A673 (cell line): ENCODE results near the gene TENM3. TPM values are rescaled to one million over a fixed set of nuclear protein-coding genes. Genes with fewer than 3 reads are reported as not detected.
A peak's percentile ranks its signal among the peaks of the same experiment; 100 is the strongest.

ENCODE experiments used
- BruUV-seq: library from RNA; stranded (reverse); fragments of 400-500 nt; replicated peaks from 2 replicates; lab custom pipeline; 2021; lab: Mats Ljungman, UMichigan
- CTCF ChIA-PET: fragments of 300-600 bp; sonication (Branson Sonifier 250); formaldehyde crosslinking; loops from one replicate; lab custom pipeline; 2022; ENCODE audit warnings: antibody characterized with exemption; lab: Charles Lee
- POLR2A ChIA-PET: fragments of 300-600 bp; sonication (Branson Sonifier 250); formaldehyde crosslinking; loops from one replicate; lab custom pipeline; 2022; ENCODE audit warnings: antibody characterized with exemption; ENCODE audit not compliant: low non-redundant PET; lab: Charles Lee
- DNase-seq: peaks from one replicate; pipeline ENCODE4 v3.0.0-alpha.2; 2015; ENCODE audit warnings: low spot score
- H3K27ac ChIP-seq: fragments of 200-600 bp; sonication (generic); 2 replicates; pipeline ENCODE4 v1.5.1; 2016; ENCODE audit warnings: mixed run types, low read depth, mild to moderate bottlenecking, mixed read lengths, antibody characterized with exemption, low read length; ENCODE audit not compliant: poor library complexity, severe bottlenecking
- H3K27me3 ChIP-seq: fragments of 200-600 bp; sonication (generic); replicated peaks from 2 replicates; pipeline ENCODE4 v1.6.1; 2017; ENCODE audit warnings: mixed run types, low read depth, mild to moderate bottlenecking, mixed read lengths, antibody characterized with exemption, low read length; ENCODE audit not compliant: insufficient read depth, poor library complexity
- H3K36me3 ChIP-seq: fragments of 200-600 bp; sonication (generic); 2 replicates; pipeline ENCODE4 v1.6.1; 2016; ENCODE audit warnings: mixed run types, mild to moderate bottlenecking, mixed read lengths, antibody characterized with exemption, low read length; ENCODE audit not compliant: insufficient read depth, poor library complexity, severe bottlenecking
- H3K4me1 ChIP-seq: fragments of 200-600 bp; sonication (generic); 2 replicates; pipeline ENCODE4 v1.6.1; 2017; ENCODE audit warnings: mixed run types, mild to moderate bottlenecking, mixed read lengths, antibody characterized with exemption, low read length; ENCODE audit not compliant: insufficient read depth, poor library complexity, severe bottlenecking
- H3K4me3 ChIP-seq: fragments of 200-600 bp; sonication (generic); 2 replicates; pipeline ENCODE4 v1.5.1; 2016; ENCODE audit warnings: low read depth, mixed run types, mild to moderate bottlenecking, mixed read lengths, low read length; ENCODE audit not compliant: poor library complexity, severe bottlenecking
- H3K9me3 ChIP-seq: fragments of 200-600 bp; sonication (generic); 2 replicates; pipeline ENCODE4 v1.6.1; 2016; ENCODE audit warnings: mixed run types, low read depth, mild to moderate bottlenecking, mixed read lengths, antibody characterized with exemption, low read length; ENCODE audit not compliant: poor library complexity, severe bottlenecking
- CTCF ChIP-seq: fragments of 300-800, 200-600 bp; sonication (generic); conservative IDR thresholded peaks from 2 replicates; pipeline ENCODE4 v1.5.1; 2017; ENCODE audit warnings: low read depth, mild to moderate bottlenecking, antibody characterized with exemption, low read length, moderate library complexity, mixed read lengths
- EZH2 ChIP-seq: fragments of 200-600 bp; sonication (generic); IDR thresholded peaks from 2 replicates; pipeline ENCODE4 v1.6.1; 2017; ENCODE audit warnings: borderline replicate concordance, low read depth, mild to moderate bottlenecking, mixed read lengths, antibody characterized with exemption, low read length; ENCODE audit not compliant: poor library complexity, severe bottlenecking
- intact Hi-C: fragments of 100-400 bp; cut with micrococcal nuclease; formaldehyde crosslinking; loops from one replicate; pipeline ENCODE4 v1.10.0; 2022; ENCODE audit not compliant: unreplicated experiment
- total RNA-seq: library from RNA; stranded (reverse); gene quantifications from 2 replicates; pipeline ENCODE4 v1.2.3, GENCODE V29; 2021

TENM3 gene
- total RNA-seq, 1 experiment from 2014 or later = 26.4 TPM

- BruUV-seq = no TSS peak
These were observed 468.0 kb downstream of the TENM3 start for GRCh38 chr4:182711211-182711610.

GRCh38 chr4:182715548-182715947, 472.3 kb downstream of the TENM3 start:
- H3K4me1 ChIP-seq = no peaks in the 10 kb centered on the region
- BruUV-seq = no TSS peak
- H3K4me3 ChIP-seq = no peak overlapping the region
- TF ChIP-seq EZH2 = no peak
- TF ChIP-seq CTCF = no peak
- ChIA-PET POLR2A (no interaction called here), CTCF (no interaction called here)
- H3K27ac ChIP-seq = no peak overlapping the region
- DNase-seq = no peak
- H3K27me3 ChIP-seq = no peaks in the 10 kb centered on the region
- no peaks in the 10 kb centered on the region for H3K36me3 ChIP-seq
- no peaks in the 10 kb centered on the region for H3K9me3 ChIP-seq
- intact Hi-C loops = no loop called here

More at GRCh38 chr4:182711211-182711610, 468.0 kb downstream of the TENM3 start:
- no peaks in the 10 kb centered on the region for H3K4me1 ChIP-seq
- H3K27me3 ChIP-seq = no peaks in the 10 kb centered on the region
- POLR2A ChIA-PET = no interaction called here
- no peaks in the 10 kb centered on the region for H3K9me3 ChIP-seq
- CTCF ChIA-PET = no interaction called here
- TF ChIP-seq EZH2 (no peak), CTCF (no peak)
- no peaks in the 10 kb centered on the region for H3K36me3 ChIP-seq
- H3K27ac ChIP-seq = no peak overlapping the region
- intact Hi-C loops = no loop called here
- no peak overlapping the region for H3K4me3 ChIP-seq
- DNase-seq = no peak

DNA sequence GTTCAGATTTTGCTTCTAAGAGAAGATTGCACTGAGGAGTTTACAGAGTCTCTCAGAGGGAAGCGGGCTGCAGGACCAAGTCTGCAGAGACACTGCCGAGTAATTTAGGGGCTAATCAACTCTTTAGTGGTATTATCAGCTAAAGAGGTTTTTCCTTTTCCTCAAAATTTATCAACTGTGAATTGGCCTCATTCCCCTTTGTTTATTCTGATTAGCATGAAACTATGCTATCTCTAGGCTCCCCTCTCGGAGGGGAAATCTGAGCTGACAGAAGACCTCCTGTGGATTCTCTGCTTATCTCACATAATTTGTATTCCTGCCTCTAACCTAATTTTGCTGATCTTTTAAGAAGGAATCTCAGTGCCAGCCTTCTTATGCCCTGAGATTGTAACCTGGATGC, 473.0 kb downstream of the TENM3 start:
- H3K4me1 ChIP-seq = no peaks in the 10 kb centered on the region
- no peak overlapping the region for H3K4me3 ChIP-seq
- BruUV-seq = no TSS peak
- CTCF ChIA-PET = no interaction called here
- no peaks in the 10 kb centered on the region for H3K9me3 ChIP-seq
- POLR2A ChIA-PET = no interaction called here
- no peaks in the 10 kb centered on the region for H3K36me3 ChIP-seq
- peak; percentile 40 for DNase-seq
- no peaks in the 10 kb centered on the region for H3K27me3 ChIP-seq
- no peak overlapping the region for H3K27ac ChIP-seq
- no peak for TF ChIP-seq EZH2
- no peak for TF ChIP-seq CTCF
- intact Hi-C loops = no loop called here
